Endothelial cell of umbilical vein (primary cell): ENCODE data around the gene PLEKHJ1. TPM values are rescaled to one million over a fixed set of nuclear protein-coding genes. Genes with fewer than 3 reads are reported as not detected.

Experiments
- BruUV-seq: library from RNA; stranded (reverse); fragments of 400-500 nt; replicated peaks from 2 replicates; lab custom pipeline; 2021; lab: Mats Ljungman, UMichigan
- CTCF ChIA-PET: fragments of 300-600, 350-600 bp; sonication (Branson Sonifier 250); formaldehyde crosslinking; loops from one replicate; lab custom pipeline; 2021; ENCODE audit warnings: antibody characterized with exemption, inconsistent platforms; lab: Charles Lee
- POLR2A ChIA-PET: fragments of 300-600, 350-600 bp; sonication (Branson Sonifier 250); formaldehyde crosslinking; loops from one replicate; lab custom pipeline; 2021; ENCODE audit warnings: antibody characterized with exemption, inconsistent platforms; lab: Charles Lee
- DNase-seq: peaks from one replicate; pipeline ENCODE4 v3.0.0-alpha.2; 2011; ENCODE audit warnings: low read depth, low spot score
- FAIRE-seq: peaks from 2 replicates; lab custom pipeline; 2011; peaks lifted over from hg19 to GRCh38; lab: Jason Lieb, UNC
- H2AFZ ChIP-seq: 2 replicates; pipeline ENCODE4 v1.6.0; 2012; ENCODE audit warnings: low read depth, low read length, control low read depth, inconsistent platforms
- H3K27ac ChIP-seq: 2 replicates; pipeline ENCODE4 v1.5.1; 2011; ENCODE audit warnings: low read depth, mild to moderate bottlenecking, control low read depth, low read length, moderate library complexity; ENCODE audit not compliant: insufficient read depth
- H3K27me3 ChIP-seq, 2 experiments: 2 replicates each; pipeline versions ENCODE4 v1.6.0 to v1.6.1; 2011; ENCODE audit warnings: low read length in 2 of 2, mixed read lengths in 1 of 2; ENCODE audit not compliant: control insufficient read depth in 2 of 2, insufficient read depth in 2 of 2
- H3K36me3 ChIP-seq, 2 experiments: 2 replicates in 1 of 2; 3 replicates in 1 of 2; pipeline ENCODE4 v1.5.1; 2011; ENCODE audit warnings: low read length in 2 of 2, mild to moderate bottlenecking in 1 of 2, moderate library complexity in 1 of 2; ENCODE audit not compliant: control insufficient read depth in 2 of 2, insufficient read depth in 2 of 2; ENCODE audit errors: extremely low read depth in 1 of 2
- H3K4me1 ChIP-seq: 3 replicates; pipeline ENCODE4 v1.5.1; 2011; ENCODE audit warnings: mild to moderate bottlenecking, low read length; ENCODE audit not compliant: control insufficient read depth, insufficient read depth; ENCODE audit errors: extremely low read depth
- H3K4me2 ChIP-seq: 2 replicates; pipeline ENCODE4 v1.6.1; 2011; ENCODE audit warnings: low read length, control low read depth, mixed read lengths; ENCODE audit not compliant: insufficient read depth
- H3K4me3 ChIP-seq, 3 experiments: fragments of 200-600 bp in 1 of 3; sonication (generic), shearing (Covaris generic) in 1 of 3; replicated peaks in 1 of 3; 2 replicates each; pipeline ENCODE4 v1.5.1; 2011 to 2016; ENCODE audit warnings: control low read depth in 3 of 3, low read length in 3 of 3, mild to moderate bottlenecking in 2 of 3, inconsistent platforms in 1 of 3, low read depth in 1 of 3, moderate library complexity in 1 of 3; ENCODE audit not compliant: insufficient read depth in 1 of 3
- H3K79me2 ChIP-seq: 2 replicates; pipeline ENCODE4 v1.6.0; 2012; ENCODE audit warnings: low read length, inconsistent platforms; ENCODE audit not compliant: control insufficient read depth, insufficient read depth
- H3K9ac ChIP-seq: replicated peaks from 2 replicates; pipeline ENCODE3; 2011; ENCODE audit warnings: low read length, control low read depth; ENCODE audit not compliant: insufficient read depth; ENCODE audit errors: extremely low read depth
- H3K9me1 ChIP-seq: replicated peaks from 3 replicates; pipeline ENCODE4 v1.6.0; 2011; ENCODE audit warnings: mild to moderate bottlenecking, low read length; ENCODE audit not compliant: control insufficient read depth, insufficient read depth; ENCODE audit errors: extremely low read depth
- H3K9me3 ChIP-seq: replicated peaks from 2 replicates; pipeline ENCODE4 v1.5.1; 2012; ENCODE audit warnings: low read length, inconsistent platforms; ENCODE audit not compliant: control insufficient read depth, insufficient read depth
- H4K20me1 ChIP-seq: replicated peaks from 2 replicates; pipeline ENCODE3; 2011; ENCODE audit warnings: mild to moderate bottlenecking, low read length; ENCODE audit not compliant: control insufficient read depth, insufficient read depth; ENCODE audit errors: extremely low read depth
- EZH2 ChIP-seq: IDR thresholded peaks from 2 replicates; pipeline ENCODE4 v1.6.1; 2012; ENCODE audit warnings: borderline replicate concordance, low read depth, mild to moderate bottlenecking, moderate library complexity, low read length, inconsistent platforms; ENCODE audit not compliant: severe bottlenecking
- FOS ChIP-seq: IDR thresholded peaks from 2 replicates; pipeline ENCODE4 v1.6.1; 2011; ENCODE audit warnings: mild to moderate bottlenecking, low read length, moderate library complexity, borderline replicate concordance; ENCODE audit not compliant: insufficient read depth
- GATA2 ChIP-seq: IDR thresholded peaks from 2 replicates; pipeline ENCODE4 v1.7.0; 2011; ENCODE audit warnings: low read depth, mild to moderate bottlenecking, moderate library complexity, mixed read lengths, low read length; ENCODE audit not compliant: insufficient read length, insufficient read depth
- JUN ChIP-seq: IDR thresholded peaks from 2 replicates; pipeline ENCODE4 v1.6.1; 2011; ENCODE audit warnings: borderline replicate concordance, low read depth; ENCODE audit not compliant: insufficient read length, insufficient read depth
- MAX ChIP-seq: IDR thresholded peaks from 2 replicates; pipeline ENCODE4 v1.6.1; 2011; ENCODE audit not compliant: insufficient read depth, insufficient read length
- MYC ChIP-seq: IDR thresholded peaks from one replicate; pipeline ENCODE4 v1.6.1; 2011; ENCODE audit warnings: mild to moderate bottlenecking, low read depth, low read length
- POLR2A ChIP-seq: IDR thresholded peaks from 2 replicates; pipeline ENCODE4 v1.6.1; 2012; ENCODE audit warnings: low read depth, mild to moderate bottlenecking, control low read depth, low read length
- POLR2AphosphoS5 ChIP-seq: IDR thresholded peaks from 2 replicates; pipeline ENCODE4 v1.6.1; 2012; ENCODE audit warnings: low read depth, mild to moderate bottlenecking, control low read depth, low read length, moderate library complexity; ENCODE audit not compliant: insufficient read depth
- dilution Hi-C: fragments of 300-500 bp; cut with MboI; formaldehyde crosslinking; loops from one replicate; pipeline ENCODE4 v1.15.0; 2019; ENCODE audit warnings: low sequenced_read_pairs; ENCODE audit not compliant: extremely low pct_ligation_motif_present
- intact Hi-C: fragments of 100-400 bp; cut with micrococcal nuclease; formaldehyde crosslinking; loops from one replicate; pipeline ENCODE4 v1.10.0; 2022
- polyA plus RNA-seq, 4 experiments: library from polyadenylated mRNA; depleted of rRNA in 3 of 4; stranded (reverse) in 3 of 4; unstranded in 1 of 4; fragments of >200 nt; gene quantifications; 2 replicates each; pipeline versions ENCODE4 v1.2.1 to v1.2.3, GENCODE V29; 2011 to 2012; ENCODE audit warnings: missing spikeins in 1 of 4
- total RNA-seq: library from RNA; stranded (reverse); gene quantifications from 2 replicates; pipeline ENCODE4 v1.2.3, GENCODE V29; 2021
- TF ChIP-seq, protein P1 (sequence below), 2 donors: IDR thresholded peaks; 1 replicate in 1 of 2; 2 replicates in 1 of 2; pipeline ENCODE4 v1.5.1; 2011; ENCODE audit warnings: low read length in 2 of 2, mild to moderate bottlenecking in 2 of 2, moderate library complexity in 2 of 2, control low read depth in 1 of 2, inconsistent platforms in 1 of 2, low read depth in 1 of 2; ENCODE audit not compliant: insufficient read depth in 1 of 2; ENCODE audit errors: extremely low read depth in 1 of 2

PLEKHJ1 gene
- total and polyA plus RNA-seq, 2 donors (not counting 3 experiments of a cell fraction or from before 2014, with no cell fraction given) = 82.4 to 115 TPM

GRCh38 chr19:2239173-2239572 lies 3.0 kb upstream of the PLEKHJ1 start:
- peaks cover 9 to 13% of the 10 kb centered on the region in 2 experiments for H3K36me3 ChIP-seq
- no peaks in the 10 kb centered on the region for H4K20me1 ChIP-seq
- H3K79me2 ChIP-seq = peaks cover 82% of the 10 kb centered on the region
- H3K9me1 ChIP-seq = no peaks in the 10 kb centered on the region
- ChIA-PET CTCF (interaction anchor here (0.9 to 4.8 kb wide), 16 partner anchors 10 to 398 kb away, joined by 3 to 40 read pairs (median 6); partner anchors contain the start of genes AMH and JSRP1), POLR2A (interaction anchor here (0.7 to 1.3 kb wide), 5 partner anchors 16 to 188 kb away, joined by 3 to 7 read pairs (median 3); partner anchors contain the start of gene AP3D1)
- H3K9me3 ChIP-seq = no peaks in the 10 kb centered on the region
- DNase-seq (no peak), FAIRE-seq (no peak)
- no peak overlapping the region for H2AFZ ChIP-seq
- BruUV-seq = no TSS peak
- H3K4me1 ChIP-seq = peaks cover 45% of the 10 kb centered on the region
- H3K27ac ChIP-seq = peak overlapping the region; percentile 79
- intact Hi-C loops (loop anchor here (1.0 to 5.0 kb wide), 3 partner anchors 303 to 798 kb away; no protein-coding TSS in a partner anchor), dilution Hi-C loops (no loop called here)
- peak overlapping the region; percentile 93 for H3K4me2 ChIP-seq
- H3K9ac ChIP-seq = peak overlapping the region; percentile 81
- H3K27me3 ChIP-seq = no peaks in the 10 kb centered on the region
- H3K4me3 ChIP-seq = peak overlapping the region; percentile 28 to 57 (median 36)
- TF ChIP-seq, protein P1, sequence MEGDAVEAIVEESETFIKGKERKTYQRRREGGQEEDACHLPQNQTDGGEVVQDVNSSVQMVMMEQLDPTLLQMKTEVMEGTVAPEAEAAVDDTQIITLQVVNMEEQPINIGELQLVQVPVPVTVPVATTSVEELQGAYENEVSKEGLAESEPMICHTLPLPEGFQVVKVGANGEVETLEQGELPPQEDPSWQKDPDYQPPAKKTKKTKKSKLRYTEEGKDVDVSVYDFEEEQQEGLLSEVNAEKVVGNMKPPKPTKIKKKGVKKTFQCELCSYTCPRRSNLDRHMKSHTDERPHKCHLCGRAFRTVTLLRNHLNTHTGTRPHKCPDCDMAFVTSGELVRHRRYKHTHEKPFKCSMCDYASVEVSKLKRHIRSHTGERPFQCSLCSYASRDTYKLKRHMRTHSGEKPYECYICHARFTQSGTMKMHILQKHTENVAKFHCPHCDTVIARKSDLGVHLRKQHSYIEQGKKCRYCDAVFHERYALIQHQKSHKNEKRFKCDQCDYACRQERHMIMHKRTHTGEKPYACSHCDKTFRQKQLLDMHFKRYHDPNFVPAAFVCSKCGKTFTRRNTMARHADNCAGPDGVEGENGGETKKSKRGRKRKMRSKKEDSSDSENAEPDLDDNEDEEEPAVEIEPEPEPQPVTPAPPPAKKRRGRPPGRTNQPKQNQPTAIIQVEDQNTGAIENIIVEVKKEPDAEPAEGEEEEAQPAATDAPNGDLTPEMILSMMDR (IDR thresholded peaks at IDR 0.05; ENCODE audit: extremely low read depth in 1 of 2, insufficient read depth in 1 of 2, low read depth in 1 of 2, low read length in 2 of 2) = no peak
- TF ChIP-seq POLR2A = peak; percentile 26

DNA sequence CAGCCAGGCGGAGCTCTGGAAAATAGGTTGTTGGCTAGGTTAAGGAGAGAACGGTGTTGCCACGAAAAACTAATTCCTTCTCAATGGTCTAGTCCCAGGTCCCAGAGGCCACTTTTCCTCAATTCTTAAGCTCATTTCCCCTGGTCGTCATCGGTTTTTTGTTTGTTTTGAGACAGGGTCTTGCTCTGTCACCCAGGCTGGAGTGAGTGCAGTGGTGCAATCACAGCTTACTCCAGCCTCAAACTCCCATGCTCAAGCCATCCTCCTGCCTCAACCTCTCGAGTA lies 1.7 kb upstream of the PLEKHJ1 start:
- no TSS peak for BruUV-seq
- H3K27ac ChIP-seq = no peak overlapping the region
- H3K9me3 ChIP-seq = no peaks in the 10 kb centered on the region
- DNase-seq (no peak), FAIRE-seq (no peak)
- ChIA-PET POLR2A (no interaction called here), CTCF (interaction anchor here (1.1 to 4.8 kb wide), 5 partner anchors 16 to 82 kb away, joined by 3 to 40 read pairs (median 17); no protein-coding TSS in a partner anchor)
- intact Hi-C loops = loop anchor here (2.0 to 5.0 kb wide), 4 partner anchors 69 to 799 kb away; partner anchors contain the start of gene TIMM13
- peak overlapping the region in 2 of 3 experiments; percentile 56 to 64 for H3K4me3 ChIP-seq
- no peak overlapping the region for H2AFZ ChIP-seq
- no peak overlapping the region for H3K9ac ChIP-seq
- H3K9me1 ChIP-seq = no peaks in the 10 kb centered on the region
- TF ChIP-seq MAX (no peak), POLR2AphosphoS5 (no peak), JUN (no peak), EZH2 (no peak), FOS (no peak), MYC (no peak), POLR2A (no peak), GATA2 (no peak)
- TF ChIP-seq, protein P1 (IDR thresholded peaks at IDR 0.05; ENCODE audit: extremely low read depth in 1 of 2, insufficient read depth in 1 of 2, low read depth in 1 of 2, low read length in 2 of 2) = no peak
- no peaks in the 10 kb centered on the region for H4K20me1 ChIP-seq
- H3K36me3 ChIP-seq = peaks cover 0 to 11% of the 10 kb centered on the region in 2 experiments
- dilution Hi-C loops = no loop called here
- H3K4me2 ChIP-seq = peak overlapping the region; percentile 93
- H3K4me1 ChIP-seq = peaks cover 45% of the 10 kb centered on the region
- no peaks in the 10 kb centered on the region for H3K27me3 ChIP-seq
- H3K79me2 ChIP-seq = peaks cover 82% of the 10 kb centered on the region
